HCT116 (cell line): ENCODE data around the gene RALGAPA1. TPM values are rescaled to one million over a fixed set of nuclear protein-coding genes. Genes with fewer than 3 reads are reported as not detected.

ENCODE experiments used
- ATAC-seq: fragments of 200-7000 bp; cut with Tn5 transposase; 2 replicates; pipeline ENCODE4 v1.9.1; 2020; ENCODE audit warnings: mild to moderate bottlenecking, moderate library complexity
- BruUV-seq: library from RNA; stranded (reverse); fragments of 400-500 nt; replicated peaks from 2 replicates; lab custom pipeline; 2021; lab: Mats Ljungman, UMichigan
- CTCF ChIA-PET: fragments of 300-600 bp; sonication (Branson Sonifier 250); formaldehyde crosslinking; loops from one replicate; lab custom pipeline; 2021; ENCODE audit warnings: antibody characterized with exemption; lab: Charles Lee
- POLR2A ChIA-PET: fragments of 300-600, 350-600 bp; sonication (Branson Sonifier 250); formaldehyde crosslinking; loops from one replicate; lab custom pipeline; 2021; ENCODE audit warnings: antibody characterized with exemption; lab: Charles Lee
- RAD21 ChIA-PET, 2 experiments: fragments of 300-600 bp; sonication (Branson Sonifier 250); formaldehyde crosslinking; loops; one replicate each; lab custom pipeline; 2023; ENCODE audit warnings: low total read pairs in 2 of 2; ENCODE audit not compliant: uncharacterized antibody in 2 of 2, unreplicated experiment in 2 of 2, low non-redundant PET in 1 of 2; lab: Charles Lee
- DNase-seq: peaks from one replicate; pipeline ENCODE4 v3.0.0-alpha.2; 2010; ENCODE audit warnings: low read depth, low spot score
- H2AFZ ChIP-seq: fragments of 200-600 bp; shearing (Covaris generic), sonication (generic); 2 replicates; pipeline ENCODE4 v1.6.1; 2017; ENCODE audit warnings: low read depth, mixed run types, mixed read lengths, antibody characterized with exemption, low read length; ENCODE audit not compliant: poor library complexity, severe bottlenecking
- H3K27ac ChIP-seq: 2 replicates; pipeline ENCODE4 v1.5.1; 2012; ENCODE audit warnings: low read depth, low read length
- H3K27me3 ChIP-seq: fragments of 200-600 bp; sonication (generic); 2 replicates; pipeline ENCODE4 v1.6.1; 2016; ENCODE audit warnings: mixed run types, low read length, mixed read lengths; ENCODE audit not compliant: insufficient read depth
- H3K36me3 ChIP-seq, 2 experiments: fragments of 200-500 bp in 1 of 2; fragments of 200-600 bp in 1 of 2; sonication (Bioruptor generic) in 1 of 2; sonication (generic) in 1 of 2; 2 replicates each; pipeline versions ENCODE4 v1.5.1 to v1.6.1; 2014 to 2016; ENCODE audit warnings: low read length in 2 of 2, inconsistent platforms in 1 of 2, mixed read lengths in 1 of 2, mixed run types in 1 of 2; ENCODE audit not compliant: insufficient read depth in 2 of 2, control insufficient read depth in 1 of 2
- H3K4me1 ChIP-seq, 2 experiments: fragments of 200-600 bp in 1 of 2; sonication (generic) in 1 of 2; 2 replicates each; pipeline versions ENCODE4 v1.5.1 to v1.6.1; 2012 to 2017; ENCODE audit warnings: low read length in 2 of 2, inconsistent platforms in 1 of 2, mild to moderate bottlenecking in 1 of 2, mixed read lengths in 1 of 2, mixed run types in 1 of 2, moderate library complexity in 1 of 2; ENCODE audit not compliant: insufficient read depth in 2 of 2, control insufficient read depth in 1 of 2
- H3K4me2 ChIP-seq: fragments of 200-600 bp; sonication (generic); 2 replicates; pipeline ENCODE4 v1.6.1; 2017; ENCODE audit warnings: mixed run types, low read length, mixed read lengths
- H3K4me3 ChIP-seq, 2 experiments: fragments of 200-600 bp in 1 of 2; sonication (generic) in 1 of 2; replicated peaks in 1 of 2; 2 replicates each; pipeline ENCODE4 v1.5.1; 2011 to 2016; ENCODE audit warnings: low read length in 2 of 2, control low read depth in 1 of 2, low read depth in 1 of 2, mild to moderate bottlenecking in 1 of 2, mixed read lengths in 1 of 2, mixed run types in 1 of 2
- H3K79me2 ChIP-seq: fragments of 200-600 bp; sonication (generic); 2 replicates; pipeline ENCODE4 v1.6.1; 2017; ENCODE audit warnings: mild to moderate bottlenecking, mixed run types, low read length, moderate library complexity, mixed read lengths; ENCODE audit not compliant: insufficient read depth
- H3K9ac ChIP-seq: fragments of 200-600 bp; sonication (generic); 2 replicates; pipeline ENCODE4 v1.6.1; 2016; ENCODE audit warnings: low read length, mixed read lengths
- H3K9me2 ChIP-seq: fragments of 200-600 bp; sonication (generic), shearing (Covaris generic); 2 replicates; pipeline ENCODE4 v1.6.1; 2017; ENCODE audit warnings: mixed run types, mild to moderate bottlenecking, moderate library complexity; ENCODE audit not compliant: insufficient read depth
- H3K9me3 ChIP-seq, 2 experiments: fragments of 200-500 bp in 1 of 2; fragments of 200-600 bp in 1 of 2; sonication (Bioruptor generic) in 1 of 2; sonication (generic) in 1 of 2; 2 replicates each; pipeline ENCODE4 v1.6.1; 2014 to 2017; ENCODE audit warnings: low read length in 2 of 2, mixed read lengths in 2 of 2, inconsistent platforms in 1 of 2, low read depth in 1 of 2, mild to moderate bottlenecking in 1 of 2, mixed run types in 1 of 2, moderate library complexity in 1 of 2; ENCODE audit not compliant: control insufficient read depth in 1 of 2, insufficient read depth in 1 of 2
- H4K20me1 ChIP-seq: fragments of 200-600 bp; sonication (generic), shearing (Covaris generic); 2 replicates; pipeline ENCODE4 v1.6.1; 2017; ENCODE audit warnings: mixed run types, mild to moderate bottlenecking, moderate library complexity; ENCODE audit not compliant: insufficient read depth
- ATF3 ChIP-seq: IDR thresholded peaks from 2 replicates; pipeline ENCODE4 v1.6.1; 2012
- CEBPB ChIP-seq: IDR thresholded peaks from 2 replicates; pipeline ENCODE4 v1.6.1; 2012; ENCODE audit warnings: low read depth
- EGR1 ChIP-seq: IDR thresholded peaks from 2 replicates; pipeline ENCODE4 v1.6.1; 2012; ENCODE audit warnings: low read depth
- ELF1 ChIP-seq: IDR thresholded peaks from 2 replicates; pipeline ENCODE4 v1.6.1; 2012; ENCODE audit warnings: low read depth, borderline replicate concordance
- EZH2phosphoT487 ChIP-seq: fragments of 200-600 bp; IDR thresholded peaks from 2 replicates; pipeline ENCODE4 v1.6.1; 2018; ENCODE audit warnings: antibody characterized with exemption, borderline replicate concordance
- FOSL1 ChIP-seq: IDR thresholded peaks from 2 replicates; pipeline ENCODE4 v1.6.1; 2012; ENCODE audit warnings: low read depth
- MAX ChIP-seq: IDR thresholded peaks from 2 replicates; pipeline ENCODE4 v1.6.1; 2012
- REST ChIP-seq: IDR thresholded peaks from 2 replicates; pipeline ENCODE4 v1.6.1; 2012; ENCODE audit warnings: low read depth
- SIN3A ChIP-seq: IDR thresholded peaks from 2 replicates; pipeline ENCODE4 v1.6.1; 2012; ENCODE audit warnings: low read depth
- SP1 ChIP-seq: IDR thresholded peaks from 2 replicates; pipeline ENCODE4 v1.6.1; 2012; ENCODE audit warnings: low read depth
- YY1 ChIP-seq: IDR thresholded peaks from 2 replicates; pipeline ENCODE4 v1.6.1; 2011; ENCODE audit warnings: low read length, low read depth, moderate library complexity, mild to moderate bottlenecking; ENCODE audit not compliant: insufficient replicate concordance; ENCODE audit errors: extremely low read depth
- ZFX ChIP-seq: fragments of 450-650 bp; IDR thresholded peaks from 2 replicates; pipeline ENCODE4 v1.6.1; 2017
- intact Hi-C: fragments of 100-400 bp; cut with micrococcal nuclease; formaldehyde crosslinking; loops from 2 replicates; pipeline ENCODE4 v1.10.0; 2022
- total RNA-seq: library from RNA; stranded (reverse); gene quantifications from one replicate; pipeline ENCODE4 v1.2.1, GENCODE V29; 2021; ENCODE audit not compliant: unreplicated experiment

Gene RALGAPA1
- total RNA-seq, 1 experiment from 2014 or later = 29.3 TPM

- no peak for TF ChIP-seq ATF3
- no peak for TF ChIP-seq CEBPB
- TF ChIP-seq, all 23 proteins: peak for 0
Observed at GRCh38 chr14:35742442-35742841, 66.7 kb downstream of the RALGAPA1 start (continued).

GRCh38 chr14:35742032-35742371, 67.1 kb downstream of the RALGAPA1 start:
- Histone ChIP-seq H3K36me3 (0 out of 4 replicates have a peak, but pooled peaks cover 0 to 2% of the 10 kb centered on the region in 2 experiments), H3K79me2 (no peaks in the 10 kb centered on the region), H3K4me3 (no peak overlapping the region), H3K27me3 (no peaks in the 10 kb centered on the region), H3K9me3 (no peaks in the 10 kb centered on the region), H3K27ac (no peak overlapping the region), H3K9ac (no peak overlapping the region), H3K9me2 (no peaks in the 10 kb centered on the region), H2AFZ (no peak overlapping the region), H4K20me1 (no peaks in the 10 kb centered on the region), H3K4me2 (no peak overlapping the region), H3K4me1 (no peaks in the 10 kb centered on the region)
- POLR2A ChIA-PET = no interaction called here
- no peak for DNase-seq
- CTCF ChIA-PET = no interaction called here
- ATAC-seq = no peak
- intact Hi-C loops = no loop called here
- RAD21 ChIA-PET = no interaction called here
- BruUV-seq = no TSS peak
- TF ChIP-seq EZH2phosphoT487 = no peak
- TF ChIP-seq SIN3A = no peak

GRCh38 chr14:35741345-35742031, 67.6 kb downstream of the RALGAPA1 start:
- ATAC-seq = no peak
- Histone ChIP-seq H3K79me2 (no peaks in the 10 kb centered on the region), H3K9me2 (no peaks in the 10 kb centered on the region), H3K4me3 (no peak overlapping the region), H4K20me1 (no peaks in the 10 kb centered on the region), H3K9me3 (no peaks in the 10 kb centered on the region), H3K36me3 (0 out of 4 replicates have a peak, but pooled peaks cover 0 to 2% of the 10 kb centered on the region in 2 experiments), H2AFZ (no peak overlapping the region), H3K4me2 (no peak overlapping the region), H3K4me1 (no peaks in the 10 kb centered on the region), H3K9ac (no peak overlapping the region), H3K27me3 (no peaks in the 10 kb centered on the region), H3K27ac (no peak overlapping the region)
- no TSS peak for BruUV-seq
- ChIA-PET POLR2A (no interaction called here), CTCF (no interaction called here), RAD21 (no interaction called here)
- intact Hi-C loops = no loop called here
- TF ChIP-seq EGR1 = no peak
- TF ChIP-seq FOSL1 = no peak
- no peak for TF ChIP-seq ATF3
- no peak for TF ChIP-seq MAX
- no peak for TF ChIP-seq SP1
- TF ChIP-seq YY1 = no peak
- TF ChIP-seq EZH2phosphoT487 = no peak
- no peak for TF ChIP-seq REST
- TF ChIP-seq ZFX = no peak
- TF ChIP-seq ELF1 = no peak
- DNase-seq = no peak
